Left lung (tissue), 10 donors: ENCODE measurements around the gene MAP3K5. TPM values are rescaled to one million over a fixed set of nuclear protein-coding genes. Genes with fewer than 3 reads are reported as not detected.

ENCODE experiments used
- ATAC-seq: fragments of 200-7000 bp; cut with Tn5 transposase; one replicate; pipeline ENCODE4 v1.9.1; 2020; ENCODE audit warnings: moderate library complexity
- DNase-seq, 4 donors: peaks; one replicate each; pipeline ENCODE4 v3.0.0-alpha.2; 2013 to 2020
- H3K27ac ChIP-seq, 2 donors: fragments of 200-600 bp; sonication (generic) in 1 of 2; one replicate each; pipeline versions ENCODE4 v1.5.0 to v1.8.0; 2020 to 2021
- H3K27me3 ChIP-seq, 2 donors: fragments of 200-600 bp; sonication (generic) in 1 of 2; one replicate each; pipeline versions ENCODE4 v1.5.0 to v1.8.0; 2020 to 2021
- H3K36me3 ChIP-seq, 2 donors: fragments of 200-600 bp; sonication (generic) in 1 of 2; one replicate each; pipeline versions ENCODE4 v1.5.0 to v1.8.0; 2020 to 2021
- H3K4me1 ChIP-seq, 2 donors: fragments of 200-600 bp; one replicate each; pipeline ENCODE4 v1.8.0; 2021
- H3K4me3 ChIP-seq, 2 donors: fragments of 200-600 bp; sonication (generic) in 1 of 2; one replicate each; pipeline versions ENCODE4 v1.5.0 to v1.8.0; 2020 to 2021; ENCODE audit warnings: mild to moderate bottlenecking in 1 of 2
- H3K9me3 ChIP-seq, 2 donors: fragments of 200-600 bp; sonication (generic) in 1 of 2; one replicate each; pipeline versions ENCODE4 v1.5.0 to v1.8.0; 2020 to 2021
- CTCF ChIP-seq, 2 donors: fragments of 200-600 bp; sonication (generic) in 1 of 2; IDR thresholded peaks; one replicate each; pipeline versions ENCODE4 v1.5.0 to v1.8.0; 2021; ENCODE audit warnings: antibody characterized with exemption in 2 of 2
- intact Hi-C, 2 donors: fragments of 100-400 bp; cut with DNase I; formaldehyde crosslinking; loops; one replicate each; pipeline versions ENCODE4 v1.11.2 to v1.14.2; 2022
- polyA plus RNA-seq, 6 donors: library from polyadenylated mRNA; unstranded; fragments of 120-200 nt; gene quantifications; one replicate each; pipeline ENCODE4 v1.2.1, GENCODE V29; 2013; ENCODE audit not compliant: insufficient read length in 6 of 6
- total RNA-seq, 2 donors: library from RNA; stranded (reverse); fragmentation: NEBNext Ultra II Directional; extraction: Animal tissue kit (Norgen Biotek cat#: 25700); gene quantifications; one replicate each; pipeline ENCODE4 v1.2.1, GENCODE V29; 2021
- donor health status: DM: no; HTN: yes; CAD: no.
- donor health status: DM: no; HTN: no; CAD: no.

MAP3K5 gene
- total and polyA plus RNA-seq, 8 donors = 6.3 to 27.7 (median 7.2) TPM

DNA sequence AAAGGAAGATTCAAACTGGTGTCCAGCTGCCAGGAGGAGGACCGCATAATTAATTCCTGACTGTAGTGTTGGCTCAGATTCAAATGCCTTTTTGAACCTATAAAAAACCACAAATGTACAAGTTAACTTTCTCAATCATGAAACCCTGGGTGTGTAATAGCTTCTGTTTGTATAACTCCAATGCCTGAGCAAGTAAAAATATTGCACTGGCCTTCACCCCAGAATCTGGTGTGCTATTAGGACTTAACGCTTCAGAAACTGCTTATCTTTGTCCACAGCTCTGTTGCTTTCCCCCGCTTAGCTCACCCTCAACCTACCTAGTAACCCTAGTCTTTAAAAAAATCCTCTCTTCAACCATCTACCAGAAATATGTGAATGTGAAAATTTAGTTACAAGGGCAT is 123.0 kb downstream of the MAP3K5 start:
- DNase-seq = no peak
- peak; percentile 31 for ATAC-seq
- Histone ChIP-seq H3K9me3 (no peaks in the 10 kb centered on the region), H3K4me3 (no peak overlapping the region), H3K27ac (no peak overlapping the region), H3K27me3 (no peaks in the 10 kb centered on the region), H3K4me1 (peaks cover 0 to 5% of the 10 kb centered on the region in 2 donors), H3K36me3 (peaks cover 0 to 24% of the 10 kb centered on the region in 2 donors)
- TF ChIP-seq CTCF (IDR thresholded peaks at IDR 0.05) = no peak
- intact Hi-C loops = no loop called here

DNA sequence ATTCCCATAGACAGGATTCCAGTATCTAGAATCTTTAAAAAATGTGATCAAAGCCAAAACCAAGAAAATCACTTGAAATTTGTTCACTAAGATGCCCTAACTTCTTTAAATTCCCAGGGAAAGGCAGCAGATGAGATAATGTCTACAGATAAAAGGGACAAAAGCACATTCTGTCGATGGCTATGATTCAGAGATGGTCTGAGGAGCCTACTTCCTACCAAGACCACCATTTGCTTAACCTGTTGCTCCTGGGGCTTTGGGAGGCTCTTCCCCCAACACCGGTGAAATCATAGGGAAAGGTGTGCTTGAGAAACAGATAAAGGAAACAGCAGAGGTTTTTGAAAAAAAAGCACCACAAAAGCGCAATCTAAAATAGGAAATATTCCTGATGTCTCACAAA is 123.7 kb downstream of the MAP3K5 start:
- intact Hi-C loops = no loop called here
- ATAC-seq (no peak), DNase-seq (no peak)
- no peak for TF ChIP-seq CTCF (IDR thresholded peaks at IDR 0.05)
- Histone ChIP-seq H3K4me1 (peaks cover 0 to 5% of the 10 kb centered on the region in 2 donors), H3K4me3 (no peak overlapping the region), H3K36me3 (peaks cover 0 to 24% of the 10 kb centered on the region in 2 donors), H3K27me3 (no peaks in the 10 kb centered on the region), H3K9me3 (no peaks in the 10 kb centered on the region), H3K27ac (no peak overlapping the region)

GRCh38 chr6:136666041-136666440 is 126.2 kb downstream of the MAP3K5 start:
- Histone ChIP-seq H3K27ac (no peak overlapping the region), H3K27me3 (no peaks in the 10 kb centered on the region), H3K4me3 (no peak overlapping the region), H3K36me3 (peaks cover 0 to 24% of the 10 kb centered on the region in 2 donors), H3K4me1 (peaks cover 0 to 5% of the 10 kb centered on the region in 2 donors), H3K9me3 (no peaks in the 10 kb centered on the region)
- intact Hi-C loops = no loop called here
- no peak for TF ChIP-seq CTCF (IDR thresholded peaks at IDR 0.05)
- DNase-seq (no peak), ATAC-seq (no peak)

- Histone ChIP-seq H3K27me3 (no peaks in the 10 kb centered on the region), H3K4me1 (no peaks in the 10 kb centered on the region), H3K27ac (no peak overlapping the region), H3K9me3 (no peaks in the 10 kb centered on the region), H3K36me3 (peaks cover 0 to 25% of the 10 kb centered on the region in 2 donors), H3K4me3 (no peak overlapping the region)
- no peak for TF ChIP-seq CTCF (IDR thresholded peaks at IDR 0.05)
- ATAC-seq = no peak
- DNase-seq = no peak
- intact Hi-C loops = no loop called here
These were observed 129.7 kb downstream of the MAP3K5 start for GRCh38 chr6:136662347-136663237.

DNA sequence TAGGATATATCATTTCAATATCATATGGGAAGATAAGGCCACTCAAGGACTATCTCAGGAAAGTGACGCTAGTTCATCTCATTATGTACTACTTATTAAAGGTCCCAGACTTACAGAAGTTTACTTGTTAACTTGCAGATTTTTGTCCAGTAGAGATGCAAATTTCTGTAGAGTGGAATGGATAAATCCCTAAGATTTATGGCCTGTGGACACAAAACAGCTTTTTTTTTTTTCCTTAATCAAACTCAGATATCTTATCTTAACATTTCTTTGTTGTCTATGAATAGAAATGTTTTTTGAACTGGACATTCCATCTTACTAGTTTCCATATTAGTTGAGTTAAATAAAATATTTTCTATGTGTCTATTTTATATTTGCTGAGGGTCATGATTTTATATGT is 131.6 kb downstream of the MAP3K5 start:
- TF ChIP-seq CTCF (IDR thresholded peaks at IDR 0.05) = no peak
- no peak for DNase-seq
- Histone ChIP-seq H3K9me3 (no peaks in the 10 kb centered on the region), H3K27ac (no peak overlapping the region), H3K4me1 (no peaks in the 10 kb centered on the region), H3K4me3 (no peak overlapping the region), H3K27me3 (no peaks in the 10 kb centered on the region), H3K36me3 (peaks cover 0 to 35% of the 10 kb centered on the region in 2 donors)
- ATAC-seq = no peak
- intact Hi-C loops = no loop called here
